Hepatocyte (in vitro differentiated cells): Measurements from ENCODE around the gene EMC8. TPM values are rescaled to one million over a fixed set of nuclear protein-coding genes. Genes with fewer than 3 reads are reported as not detected.

Experiments used
- DNase-seq: peaks from one replicate; pipeline ENCODE4 v3.0.0-alpha.2; 2016; ENCODE audit warnings: low spot score
- H2AFZ ChIP-seq: fragments of 200-600 bp; sonication (generic); 2 replicates; pipeline ENCODE4 v1.6.0; 2016; ENCODE audit warnings: antibody characterized with exemption, mild to moderate bottlenecking
- H3K27ac ChIP-seq: fragments of 200-600 bp; sonication (generic); 2 replicates; pipeline ENCODE4 v1.5.1; 2016; ENCODE audit warnings: mild to moderate bottlenecking
- H3K27me3 ChIP-seq: fragments of 200-600 bp; sonication (generic); 2 replicates; pipeline ENCODE4 v1.6.1; 2016
- H3K36me3 ChIP-seq: fragments of 200-600 bp; sonication (generic); replicated peaks from 2 replicates; pipeline ENCODE4 v1.5.1; 2016; ENCODE audit warnings: low read depth; ENCODE audit not compliant: insufficient read depth
- H3K4me1 ChIP-seq: fragments of 200-600 bp; sonication (generic); 2 replicates; pipeline ENCODE4 v1.5.1; 2016; ENCODE audit warnings: mild to moderate bottlenecking, moderate library complexity; ENCODE audit not compliant: insufficient read depth
- H3K4me2 ChIP-seq: fragments of 200-600 bp; sonication (generic); 2 replicates; pipeline ENCODE4 v1.6.0; 2016
- H3K4me3 ChIP-seq: fragments of 200-600 bp; sonication (generic); 2 replicates; pipeline ENCODE4 v1.5.1; 2016; ENCODE audit warnings: mild to moderate bottlenecking
- H3K79me2 ChIP-seq: fragments of 200-600 bp; sonication (generic); 2 replicates; pipeline ENCODE4 v1.6.0; 2017; ENCODE audit warnings: mild to moderate bottlenecking
- H3K9me2 ChIP-seq: fragments of 200-600 bp; sonication (generic); replicated peaks from 2 replicates; pipeline ENCODE4 v1.6.0; 2017; ENCODE audit warnings: mild to moderate bottlenecking; ENCODE audit not compliant: insufficient read depth
- H3K9me3 ChIP-seq: fragments of 200-600 bp; sonication (generic); 2 replicates; pipeline ENCODE4 v1.5.1; 2016; ENCODE audit warnings: low read depth, mild to moderate bottlenecking
- H4K20me1 ChIP-seq: fragments of 200-600 bp; sonication (generic); 2 replicates; pipeline ENCODE4 v1.6.0; 2016; ENCODE audit warnings: mild to moderate bottlenecking; ENCODE audit not compliant: insufficient read depth, poor library complexity, severe bottlenecking
- CTCF ChIP-seq: fragments of 200-600 bp; sonication (generic); IDR thresholded peaks from 2 replicates; pipeline ENCODE4 v1.5.1; 2016; ENCODE audit warnings: antibody characterized with exemption, mild to moderate bottlenecking; ENCODE audit not compliant: poor library complexity
- EZH2 ChIP-seq: fragments of 200-600 bp; sonication (generic); IDR thresholded peaks from 2 replicates; pipeline ENCODE4 v1.6.1; 2016; ENCODE audit warnings: antibody characterized with exemption, mild to moderate bottlenecking, borderline replicate concordance
- EZH2phosphoT487 ChIP-seq: fragments of 200-600 bp; sonication (generic); IDR thresholded peaks from one replicate; pipeline ENCODE4 v1.6.1; 2018; ENCODE audit warnings: antibody characterized with exemption, mild to moderate bottlenecking, low read depth, moderate library complexity; ENCODE audit not compliant: unreplicated experiment, severe bottlenecking
- WGBS: methylation state at CpG from one replicate; pipeline ENCODE4 v1.1.6; 2016; ENCODE audit warnings: low lambda C conversion rate; ENCODE audit errors: missing lambda C conversion rate; 5-methylcytosine and 5-hydroxymethylcytosine counted together
- polyA plus RNA-seq: library from polyadenylated mRNA; unstranded; fragments of >200 nt; fragmentation: Nextera tagmentation; extraction: Ambion mirVana; gene quantifications from 2 replicates; pipeline ENCODE4 v1.2.1, GENCODE V29; 2016
- total RNA-seq: library from RNA; depleted of rRNA; stranded (reverse); fragments of >200 nt; gene quantifications from 2 replicates; pipeline ENCODE4 v1.2.3, GENCODE V29; 2014

EMC8 gene
- total and polyA plus RNA-seq, 2 experiments from 2014 or later: 35.0 to 50.6 TPM

DNA sequence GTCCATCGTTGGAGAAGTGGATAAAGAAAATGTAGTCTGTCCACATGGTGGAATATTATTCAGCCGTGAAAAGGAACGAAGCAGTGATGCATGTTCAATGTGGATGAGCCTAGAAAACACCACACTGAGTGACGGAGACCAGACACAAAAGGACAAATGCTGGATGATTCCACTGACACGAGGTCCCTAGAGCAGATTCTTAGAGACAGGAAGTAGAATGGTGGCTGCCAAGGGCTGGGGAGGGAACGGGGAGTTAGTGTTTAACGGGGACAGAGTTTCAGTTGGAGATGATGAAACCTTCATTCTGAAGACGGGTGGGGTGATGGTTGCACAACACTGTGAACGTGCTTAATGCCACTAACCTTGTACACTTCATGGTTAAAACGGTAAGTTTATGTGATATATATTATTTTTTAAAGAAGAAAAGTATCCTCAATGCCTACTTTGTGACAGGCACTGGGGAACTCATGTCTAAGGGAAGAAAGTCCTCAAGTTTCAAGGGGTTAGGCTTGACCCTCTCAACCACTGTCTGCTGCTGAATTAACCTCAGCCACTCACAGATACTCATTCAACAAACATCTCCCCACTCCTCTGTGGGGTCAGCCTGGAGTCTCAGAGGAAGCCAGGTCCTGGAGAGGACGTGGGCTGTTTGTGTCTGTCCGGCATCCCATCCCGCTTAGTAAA, 66.0 kb downstream of the EMC8 start:
- Histone ChIP-seq H2AFZ (no peak overlapping the region), H3K4me2 (no peak overlapping the region), H3K9me3 (no peaks in the 10 kb centered on the region), H3K79me2 (no peaks in the 10 kb centered on the region), H3K27me3 (no peaks in the 10 kb centered on the region), H3K4me3 (no peak overlapping the region), H3K36me3 (no peaks in the 10 kb centered on the region), H3K9me2 (no peaks in the 10 kb centered on the region), H3K4me1 (no peaks in the 10 kb centered on the region), H4K20me1 (no peaks in the 10 kb centered on the region), H3K27ac (peak overlapping the region; percentile 37)
- no peak for TF ChIP-seq CTCF
- no peak for TF ChIP-seq EZH2phosphoT487
- TF ChIP-seq EZH2: no peak
- WGBS: 66% methylated on average over 13 of the region's 13 CpGs
- DNase-seq: peak; percentile 46

- H3K4me3 ChIP-seq: no peak overlapping the region
- H3K4me2 ChIP-seq: no peak overlapping the region
- H4K20me1 ChIP-seq: no peaks in the 10 kb centered on the region
- H2AFZ ChIP-seq: no peak overlapping the region
- 81% methylated on average over 5 of the region's 5 CpGs for WGBS
- no peaks in the 10 kb centered on the region for H3K36me3 ChIP-seq
- H3K4me1 ChIP-seq: no peaks in the 10 kb centered on the region
- TF ChIP-seq EZH2phosphoT487 (no peak), EZH2 (no peak), CTCF (no peak)
- H3K27me3 ChIP-seq: no peaks in the 10 kb centered on the region
- H3K27ac ChIP-seq: no peak overlapping the region
- no peaks in the 10 kb centered on the region for H3K9me3 ChIP-seq
- no peak for DNase-seq
- no peaks in the 10 kb centered on the region for H3K9me2 ChIP-seq
- H3K79me2 ChIP-seq: no peaks in the 10 kb centered on the region
Measured at GRCh38 chr16:85731179-85731578, 68.2 kb downstream of the EMC8 start.

DNA sequence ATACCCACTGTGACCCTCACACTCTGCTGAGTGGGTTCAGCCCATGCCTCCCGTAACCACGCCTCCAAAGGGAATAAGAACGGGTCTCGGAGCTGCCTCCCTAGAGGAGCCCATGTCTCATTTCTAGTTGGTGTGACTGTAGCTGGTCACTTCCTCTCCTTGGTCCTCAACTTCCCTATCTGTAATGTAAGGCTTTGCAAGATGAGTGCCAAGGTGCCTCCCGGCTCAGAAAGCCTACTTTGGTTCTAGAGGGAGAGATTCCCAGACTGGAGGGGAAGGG, 69.2 kb downstream of the EMC8 start:
- no peak overlapping the region for H3K27ac ChIP-seq

More for the DNA sequence above, 69.2 kb downstream of the EMC8 start:
- Histone ChIP-seq H4K20me1 (no peaks in the 10 kb centered on the region), H3K4me1 (no peaks in the 10 kb centered on the region), H3K79me2 (no peaks in the 10 kb centered on the region), H3K9me2 (no peaks in the 10 kb centered on the region), H3K27me3 (no peaks in the 10 kb centered on the region), H2AFZ (no peak overlapping the region), H3K4me2 (no peak overlapping the region), H3K9me3 (no peaks in the 10 kb centered on the region), H3K36me3 (no peaks in the 10 kb centered on the region), H3K4me3 (no peak overlapping the region)
- WGBS: 90% methylated on average over 5 of the region's 5 CpGs
- no peak for DNase-seq
- TF ChIP-seq EZH2phosphoT487 (no peak), EZH2 (no peak), CTCF (no peak)
